ENCODE results near the gene PACSIN1. TPM values are rescaled to one million over a fixed set of nuclear protein-coding genes. Genes with fewer than 3 reads are reported as not detected.

Gene PACSIN1
- total RNA-seq, 1 donor: 0.42 TPM

DNA sequence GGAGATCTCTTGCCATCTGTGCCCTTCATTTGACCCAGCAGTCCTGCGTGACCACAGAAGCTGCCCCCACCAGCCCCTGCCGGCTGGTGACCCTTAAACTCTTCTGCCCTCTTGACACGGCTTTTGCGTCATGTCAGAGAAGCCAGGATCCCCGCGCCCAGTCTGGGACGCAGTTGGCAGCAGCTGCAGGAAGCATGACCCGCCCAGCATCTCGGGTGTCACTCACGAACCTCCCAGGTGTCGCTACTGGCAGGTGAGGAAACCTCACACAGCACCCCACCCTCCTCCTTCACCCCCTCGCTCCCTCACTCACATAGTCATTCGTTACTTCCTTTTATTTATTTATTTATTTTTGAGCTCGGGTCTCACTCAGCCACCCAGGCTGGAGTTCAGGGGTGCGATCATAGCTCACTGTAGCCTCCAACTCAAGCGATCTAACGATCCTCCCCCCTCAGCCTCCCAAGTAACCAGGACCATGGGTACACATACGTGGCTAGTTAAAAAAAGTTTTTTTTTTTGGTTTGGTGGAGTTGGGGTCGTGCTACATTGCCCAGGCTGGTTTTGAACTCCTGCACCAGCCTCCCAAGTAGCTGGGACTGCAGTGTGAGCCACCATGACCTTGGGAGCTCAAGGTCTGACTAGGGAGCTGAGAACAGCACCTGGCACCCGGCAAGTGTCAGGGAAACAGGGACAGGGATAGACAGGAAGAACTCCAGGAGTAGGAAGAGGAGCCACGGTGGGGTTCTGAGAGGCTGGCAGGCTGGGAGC is 104.4 kb downstream of the PACSIN1 start:
- H3K4me3 ChIP-seq (ENCODE audit: low read length): no peak overlapping the region
- H3K9me3 ChIP-seq (ENCODE audit: low read depth, low read length): no peaks in the 10 kb centered on the region
- no peaks in the 10 kb centered on the region for H3K4me1 ChIP-seq (ENCODE audit: insufficient read depth, low read length)
- no peaks in the 10 kb centered on the region for H3K27me3 ChIP-seq (ENCODE audit: insufficient read depth, low read length)

- Histone ChIP-seq H3K27me3 (ENCODE audit: insufficient read depth, low read length) (no peaks in the 10 kb centered on the region), H3K4me3 (ENCODE audit: low read length) (no peak overlapping the region), H3K4me1 (ENCODE audit: insufficient read depth, low read length) (no peaks in the 10 kb centered on the region), H3K9me3 (ENCODE audit: low read depth, low read length) (no peaks in the 10 kb centered on the region)
Observed at GRCh38 chr6:34571388-34571787, 105.5 kb downstream of the PACSIN1 start.

DNA sequence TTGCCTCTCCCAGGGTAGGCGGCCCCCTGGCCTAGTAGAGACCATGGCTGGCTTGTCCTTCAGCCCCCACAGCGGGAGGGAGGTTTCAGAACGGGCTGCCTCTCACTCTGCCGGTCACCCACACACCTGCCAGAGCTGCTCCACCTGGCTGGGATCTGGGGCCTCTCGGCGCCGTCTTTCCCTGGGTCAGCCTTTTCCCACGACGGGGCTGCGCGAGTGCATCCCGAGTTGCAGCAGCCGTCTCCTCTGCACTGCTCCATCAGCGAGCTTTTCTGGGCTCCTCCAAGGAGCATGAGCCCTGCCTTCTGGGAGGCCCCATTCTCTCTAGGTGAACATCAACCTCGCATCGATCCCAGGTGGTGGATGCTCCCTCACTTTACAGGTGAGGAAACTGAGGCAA is 106.1 kb downstream of the PACSIN1 start:
- Histone ChIP-seq H3K4me1 (ENCODE audit: insufficient read depth, low read length) (no peaks in the 10 kb centered on the region), H3K4me3 (ENCODE audit: low read length) (no peak overlapping the region), H3K27me3 (ENCODE audit: insufficient read depth, low read length) (no peaks in the 10 kb centered on the region), H3K9me3 (ENCODE audit: low read depth, low read length) (no peaks in the 10 kb centered on the region)

GRCh38 chr6:34572585-34572984 is 106.7 kb downstream of the PACSIN1 start:
- H3K4me1 ChIP-seq (ENCODE audit: insufficient read depth, low read length): no peaks in the 10 kb centered on the region
- H3K4me3 ChIP-seq (ENCODE audit: low read length): no peak overlapping the region
- no peaks in the 10 kb centered on the region for H3K9me3 ChIP-seq (ENCODE audit: low read depth, low read length)
- H3K27me3 ChIP-seq (ENCODE audit: insufficient read depth, low read length): no peaks in the 10 kb centered on the region

- Histone ChIP-seq H3K4me3 (ENCODE audit: low read length) (no peak overlapping the region), H3K4me1 (ENCODE audit: insufficient read depth, low read length) (no peaks in the 10 kb centered on the region), H3K27me3 (ENCODE audit: insufficient read depth, low read length) (no peaks in the 10 kb centered on the region), H3K9me3 (ENCODE audit: low read depth, low read length) (no peaks in the 10 kb centered on the region)
Observed at GRCh38 chr6:34573567-34574183, 107.8 kb downstream of the PACSIN1 start.

- no peak overlapping the region for H3K4me3 ChIP-seq (ENCODE audit: low read length)
- H3K9me3 ChIP-seq (ENCODE audit: low read depth, low read length): no peaks in the 10 kb centered on the region
- H3K27me3 ChIP-seq (ENCODE audit: insufficient read depth, low read length): no peaks in the 10 kb centered on the region
- no peaks in the 10 kb centered on the region for H3K4me1 ChIP-seq (ENCODE audit: insufficient read depth, low read length)
Observed at GRCh38 chr6:34574647-34575293, 108.9 kb downstream of the PACSIN1 start.

- Histone ChIP-seq H3K9me3 (ENCODE audit: low read depth, low read length) (no peaks in the 10 kb centered on the region), H3K4me1 (ENCODE audit: insufficient read depth, low read length) (no peaks in the 10 kb centered on the region), H3K4me3 (ENCODE audit: low read length) (no peak overlapping the region), H3K27me3 (ENCODE audit: insufficient read depth, low read length) (no peaks in the 10 kb centered on the region)
Observed at GRCh38 chr6:34575326-34575725, 109.5 kb downstream of the PACSIN1 start.

DNA sequence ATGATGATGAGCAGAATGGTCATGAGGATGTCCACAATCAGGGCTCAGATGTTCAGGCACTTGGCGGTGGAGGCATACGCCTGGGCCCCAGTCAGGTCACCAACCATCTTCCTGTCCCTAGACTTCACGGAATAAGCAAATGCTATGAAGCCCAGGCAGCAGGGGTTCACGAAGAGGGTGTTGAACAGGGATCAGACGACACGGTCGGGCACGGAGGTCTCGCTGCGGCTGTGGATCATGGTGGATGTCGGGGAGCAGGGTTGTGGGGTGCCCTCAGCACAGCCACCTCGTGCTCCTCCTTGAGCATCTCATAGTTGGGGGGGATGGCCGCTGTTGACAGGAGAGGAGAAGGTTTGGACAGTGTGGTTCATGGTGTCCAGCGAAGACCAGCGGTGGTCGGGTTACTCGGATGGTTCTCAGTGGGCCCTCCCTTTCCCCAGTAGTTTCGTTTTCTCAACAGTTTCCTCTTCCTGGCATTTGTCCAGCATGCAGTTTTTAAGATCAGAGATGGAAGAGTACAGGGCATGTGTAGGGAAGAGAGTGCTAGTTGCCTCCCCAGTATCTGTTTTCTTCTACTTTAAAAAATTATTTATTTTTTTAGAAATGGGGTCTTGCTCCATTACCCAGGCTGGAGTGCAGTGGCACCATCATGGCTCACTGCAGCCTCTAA is 110.5 kb downstream of the PACSIN1 start:
- Histone ChIP-seq H3K4me3 (ENCODE audit: low read length) (no peak overlapping the region), H3K27me3 (ENCODE audit: insufficient read depth, low read length) (no peaks in the 10 kb centered on the region), H3K4me1 (ENCODE audit: insufficient read depth, low read length) (no peaks in the 10 kb centered on the region), H3K9me3 (ENCODE audit: low read depth, low read length) (no peaks in the 10 kb centered on the region)

- Histone ChIP-seq H3K9me3 (ENCODE audit: low read depth, low read length) (no peaks in the 10 kb centered on the region), H3K4me3 (ENCODE audit: low read length) (no peak overlapping the region), H3K27me3 (ENCODE audit: insufficient read depth, low read length) (no peaks in the 10 kb centered on the region), H3K4me1 (ENCODE audit: insufficient read depth, low read length) (no peaks in the 10 kb centered on the region)
Observed at GRCh38 chr6:34578445-34579262, 112.8 kb downstream of the PACSIN1 start.

- H3K4me3 ChIP-seq (ENCODE audit: low read length): no peak overlapping the region
- no peaks in the 10 kb centered on the region for H3K27me3 ChIP-seq (ENCODE audit: insufficient read depth, low read length)
- H3K9me3 ChIP-seq (ENCODE audit: low read depth, low read length): no peaks in the 10 kb centered on the region
- H3K4me1 ChIP-seq (ENCODE audit: insufficient read depth, low read length): no peaks in the 10 kb centered on the region
Observed at GRCh38 chr6:34580707-34581560, 115.1 kb downstream of the PACSIN1 start.

- Histone ChIP-seq H3K9me3 (ENCODE audit: low read depth, low read length) (no peaks in the 10 kb centered on the region), H3K4me1 (ENCODE audit: insufficient read depth, low read length) (no peaks in the 10 kb centered on the region), H3K4me3 (ENCODE audit: low read length) (no peak overlapping the region), H3K27me3 (ENCODE audit: insufficient read depth, low read length) (no peaks in the 10 kb centered on the region)
Observed at GRCh38 chr6:34581561-34581920, 115.7 kb downstream of the PACSIN1 start.

DNA sequence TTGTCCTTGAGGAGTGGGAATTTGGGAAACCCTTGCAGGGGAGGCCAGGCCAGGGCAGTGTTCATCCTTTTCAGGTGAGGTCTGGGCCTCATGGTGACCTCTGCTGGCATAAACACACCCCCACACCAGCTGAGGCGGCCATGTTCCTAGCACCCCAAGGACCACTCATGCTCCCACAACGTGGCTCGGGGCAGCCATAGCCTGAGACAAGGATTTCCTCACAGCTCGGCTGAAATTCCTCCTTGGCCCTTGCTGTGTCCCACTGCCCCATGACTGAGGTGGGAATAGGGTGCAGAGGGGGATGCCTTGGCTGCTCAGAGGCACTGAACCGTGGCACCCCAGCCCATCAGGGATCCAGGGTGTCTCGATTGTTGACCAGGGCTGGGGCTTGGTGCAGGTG is 117.6 kb downstream of the PACSIN1 start:
- no peaks in the 10 kb centered on the region for H3K9me3 ChIP-seq (ENCODE audit: low read depth, low read length)
- H3K4me3 ChIP-seq (ENCODE audit: low read length): no peak overlapping the region
- H3K4me1 ChIP-seq (ENCODE audit: insufficient read depth, low read length): no peaks in the 10 kb centered on the region
- no peaks in the 10 kb centered on the region for H3K27me3 ChIP-seq (ENCODE audit: insufficient read depth, low read length)

GRCh38 chr6:34583861-34584604 is 118.2 kb downstream of the PACSIN1 start:
- Histone ChIP-seq H3K4me1 (ENCODE audit: insufficient read depth, low read length) (no peaks in the 10 kb centered on the region), H3K9me3 (ENCODE audit: low read depth, low read length) (no peaks in the 10 kb centered on the region), H3K4me3 (ENCODE audit: low read length) (no peak overlapping the region), H3K27me3 (ENCODE audit: insufficient read depth, low read length) (no peaks in the 10 kb centered on the region)

Data from mononuclear cell (primary cell).